Endothelial cell of umbilical vein (primary cell): Measurements from ENCODE around the gene WNT6. TPM values are rescaled to one million over a fixed set of nuclear protein-coding genes. Genes with fewer than 3 reads are reported as not detected.

ENCODE experiments used
- BruUV-seq: library from RNA; stranded (reverse); fragments of 400-500 nt; replicated peaks from 2 replicates; lab custom pipeline; 2021; lab: Mats Ljungman, UMichigan
- CTCF ChIA-PET: fragments of 300-600, 350-600 bp; sonication (Branson Sonifier 250); formaldehyde crosslinking; loops from one replicate; lab custom pipeline; 2021; ENCODE audit warnings: antibody characterized with exemption, inconsistent platforms; lab: Charles Lee
- POLR2A ChIA-PET: fragments of 300-600, 350-600 bp; sonication (Branson Sonifier 250); formaldehyde crosslinking; loops from one replicate; lab custom pipeline; 2021; ENCODE audit warnings: antibody characterized with exemption, inconsistent platforms; lab: Charles Lee
- DNase-seq: peaks from one replicate; pipeline ENCODE4 v3.0.0-alpha.2; 2011; ENCODE audit warnings: low read depth, low spot score
- FAIRE-seq: peaks from 2 replicates; lab custom pipeline; 2011; peaks lifted over from hg19 to GRCh38; lab: Jason Lieb, UNC
- H2AFZ ChIP-seq: 2 replicates; pipeline ENCODE4 v1.6.0; 2012; ENCODE audit warnings: low read depth, low read length, control low read depth, inconsistent platforms
- H3K27ac ChIP-seq: 2 replicates; pipeline ENCODE4 v1.5.1; 2011; ENCODE audit warnings: low read depth, mild to moderate bottlenecking, control low read depth, low read length, moderate library complexity; ENCODE audit not compliant: insufficient read depth
- H3K27me3 ChIP-seq, 2 experiments: 2 replicates each; pipeline versions ENCODE4 v1.6.0 to v1.6.1; 2011; ENCODE audit warnings: low read length in 2 of 2, mixed read lengths in 1 of 2; ENCODE audit not compliant: control insufficient read depth in 2 of 2, insufficient read depth in 2 of 2
- H3K36me3 ChIP-seq, 2 experiments: 2 replicates in 1 of 2; 3 replicates in 1 of 2; pipeline ENCODE4 v1.5.1; 2011; ENCODE audit warnings: low read length in 2 of 2, mild to moderate bottlenecking in 1 of 2, moderate library complexity in 1 of 2; ENCODE audit not compliant: control insufficient read depth in 2 of 2, insufficient read depth in 2 of 2; ENCODE audit errors: extremely low read depth in 1 of 2
- H3K4me1 ChIP-seq: 3 replicates; pipeline ENCODE4 v1.5.1; 2011; ENCODE audit warnings: mild to moderate bottlenecking, low read length; ENCODE audit not compliant: control insufficient read depth, insufficient read depth; ENCODE audit errors: extremely low read depth
- H3K4me2 ChIP-seq: 2 replicates; pipeline ENCODE4 v1.6.1; 2011; ENCODE audit warnings: low read length, control low read depth, mixed read lengths; ENCODE audit not compliant: insufficient read depth
- H3K4me3 ChIP-seq, 3 experiments: fragments of 200-600 bp in 1 of 3; sonication (generic), shearing (Covaris generic) in 1 of 3; replicated peaks in 1 of 3; 2 replicates each; pipeline ENCODE4 v1.5.1; 2011 to 2016; ENCODE audit warnings: control low read depth in 3 of 3, low read length in 3 of 3, mild to moderate bottlenecking in 2 of 3, inconsistent platforms in 1 of 3, low read depth in 1 of 3, moderate library complexity in 1 of 3; ENCODE audit not compliant: insufficient read depth in 1 of 3
- H3K79me2 ChIP-seq: 2 replicates; pipeline ENCODE4 v1.6.0; 2012; ENCODE audit warnings: low read length, inconsistent platforms; ENCODE audit not compliant: control insufficient read depth, insufficient read depth
- H3K9ac ChIP-seq: replicated peaks from 2 replicates; pipeline ENCODE3; 2011; ENCODE audit warnings: low read length, control low read depth; ENCODE audit not compliant: insufficient read depth; ENCODE audit errors: extremely low read depth
- H3K9me1 ChIP-seq: replicated peaks from 3 replicates; pipeline ENCODE4 v1.6.0; 2011; ENCODE audit warnings: mild to moderate bottlenecking, low read length; ENCODE audit not compliant: control insufficient read depth, insufficient read depth; ENCODE audit errors: extremely low read depth
- H3K9me3 ChIP-seq: replicated peaks from 2 replicates; pipeline ENCODE4 v1.5.1; 2012; ENCODE audit warnings: low read length, inconsistent platforms; ENCODE audit not compliant: control insufficient read depth, insufficient read depth
- H4K20me1 ChIP-seq: replicated peaks from 2 replicates; pipeline ENCODE3; 2011; ENCODE audit warnings: mild to moderate bottlenecking, low read length; ENCODE audit not compliant: control insufficient read depth, insufficient read depth; ENCODE audit errors: extremely low read depth
- EZH2 ChIP-seq: IDR thresholded peaks from 2 replicates; pipeline ENCODE4 v1.6.1; 2012; ENCODE audit warnings: borderline replicate concordance, low read depth, mild to moderate bottlenecking, moderate library complexity, low read length, inconsistent platforms; ENCODE audit not compliant: severe bottlenecking
- FOS ChIP-seq: IDR thresholded peaks from 2 replicates; pipeline ENCODE4 v1.6.1; 2011; ENCODE audit warnings: mild to moderate bottlenecking, low read length, moderate library complexity, borderline replicate concordance; ENCODE audit not compliant: insufficient read depth
- GATA2 ChIP-seq: IDR thresholded peaks from 2 replicates; pipeline ENCODE4 v1.7.0; 2011; ENCODE audit warnings: low read depth, mild to moderate bottlenecking, moderate library complexity, mixed read lengths, low read length; ENCODE audit not compliant: insufficient read length, insufficient read depth
- JUN ChIP-seq: IDR thresholded peaks from 2 replicates; pipeline ENCODE4 v1.6.1; 2011; ENCODE audit warnings: borderline replicate concordance, low read depth; ENCODE audit not compliant: insufficient read length, insufficient read depth
- MYC ChIP-seq: IDR thresholded peaks from one replicate; pipeline ENCODE4 v1.6.1; 2011; ENCODE audit warnings: mild to moderate bottlenecking, low read depth, low read length
- POLR2A ChIP-seq: IDR thresholded peaks from 2 replicates; pipeline ENCODE4 v1.6.1; 2012; ENCODE audit warnings: low read depth, mild to moderate bottlenecking, control low read depth, low read length
- POLR2AphosphoS5 ChIP-seq: IDR thresholded peaks from 2 replicates; pipeline ENCODE4 v1.6.1; 2012; ENCODE audit warnings: low read depth, mild to moderate bottlenecking, control low read depth, low read length, moderate library complexity; ENCODE audit not compliant: insufficient read depth
- dilution Hi-C: fragments of 300-500 bp; cut with MboI; formaldehyde crosslinking; loops from one replicate; pipeline ENCODE4 v1.15.0; 2019; ENCODE audit warnings: low sequenced_read_pairs; ENCODE audit not compliant: extremely low pct_ligation_motif_present
- intact Hi-C: fragments of 100-400 bp; cut with micrococcal nuclease; formaldehyde crosslinking; loops from one replicate; pipeline ENCODE4 v1.10.0; 2022
- polyA plus RNA-seq, 4 experiments: library from polyadenylated mRNA; depleted of rRNA in 3 of 4; stranded (reverse) in 3 of 4; unstranded in 1 of 4; fragments of >200 nt; gene quantifications; 2 replicates each; pipeline versions ENCODE4 v1.2.1 to v1.2.3, GENCODE V29; 2011 to 2012; ENCODE audit warnings: missing spikeins in 1 of 4
- total RNA-seq: library from RNA; stranded (reverse); gene quantifications from 2 replicates; pipeline ENCODE4 v1.2.3, GENCODE V29; 2021
- TF ChIP-seq, protein P1 (sequence below): IDR thresholded peaks from 2 replicates; pipeline ENCODE4 v1.6.1; 2011; ENCODE audit not compliant: insufficient read depth, insufficient read length
- TF ChIP-seq, protein P2 (sequence below), 2 donors: IDR thresholded peaks; 1 replicate in 1 of 2; 2 replicates in 1 of 2; pipeline ENCODE4 v1.5.1; 2011; ENCODE audit warnings: low read length in 2 of 2, mild to moderate bottlenecking in 2 of 2, moderate library complexity in 2 of 2, control low read depth in 1 of 2, inconsistent platforms in 1 of 2, low read depth in 1 of 2; ENCODE audit not compliant: insufficient read depth in 1 of 2; ENCODE audit errors: extremely low read depth in 1 of 2

Gene WNT6
- total and polyA plus RNA-seq, 2 donors (not counting 3 experiments of a cell fraction or from before 2014, with no cell fraction given): not detected

GRCh38 chr2:218814540-218815243 is 44.9 kb upstream of the WNT6 start:
- peaks cover 0 to 2% of the 10 kb centered on the region in 2 experiments for H3K27me3 ChIP-seq
- DNase-seq (no peak), FAIRE-seq (no peak)
- dilution Hi-C loops (no loop called here), intact Hi-C loops (no loop called here)
- no peak overlapping the region for H3K4me2 ChIP-seq
- H3K4me1 ChIP-seq: no peaks in the 10 kb centered on the region
- BruUV-seq: no TSS peak
- H3K36me3 ChIP-seq: peaks cover 0 to 7% of the 10 kb centered on the region in 2 experiments
- H3K4me3 ChIP-seq: no peak overlapping the region
- TF ChIP-seq, protein P1, sequence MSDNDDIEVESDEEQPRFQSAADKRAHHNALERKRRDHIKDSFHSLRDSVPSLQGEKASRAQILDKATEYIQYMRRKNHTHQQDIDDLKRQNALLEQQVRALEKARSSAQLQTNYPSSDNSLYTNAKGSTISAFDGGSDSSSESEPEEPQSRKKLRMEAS: no peak
- TF ChIP-seq GATA2: no peak
- no peak for TF ChIP-seq EZH2
- no peak for TF ChIP-seq POLR2AphosphoS5
- no peak for TF ChIP-seq FOS
- TF ChIP-seq, protein P2, sequence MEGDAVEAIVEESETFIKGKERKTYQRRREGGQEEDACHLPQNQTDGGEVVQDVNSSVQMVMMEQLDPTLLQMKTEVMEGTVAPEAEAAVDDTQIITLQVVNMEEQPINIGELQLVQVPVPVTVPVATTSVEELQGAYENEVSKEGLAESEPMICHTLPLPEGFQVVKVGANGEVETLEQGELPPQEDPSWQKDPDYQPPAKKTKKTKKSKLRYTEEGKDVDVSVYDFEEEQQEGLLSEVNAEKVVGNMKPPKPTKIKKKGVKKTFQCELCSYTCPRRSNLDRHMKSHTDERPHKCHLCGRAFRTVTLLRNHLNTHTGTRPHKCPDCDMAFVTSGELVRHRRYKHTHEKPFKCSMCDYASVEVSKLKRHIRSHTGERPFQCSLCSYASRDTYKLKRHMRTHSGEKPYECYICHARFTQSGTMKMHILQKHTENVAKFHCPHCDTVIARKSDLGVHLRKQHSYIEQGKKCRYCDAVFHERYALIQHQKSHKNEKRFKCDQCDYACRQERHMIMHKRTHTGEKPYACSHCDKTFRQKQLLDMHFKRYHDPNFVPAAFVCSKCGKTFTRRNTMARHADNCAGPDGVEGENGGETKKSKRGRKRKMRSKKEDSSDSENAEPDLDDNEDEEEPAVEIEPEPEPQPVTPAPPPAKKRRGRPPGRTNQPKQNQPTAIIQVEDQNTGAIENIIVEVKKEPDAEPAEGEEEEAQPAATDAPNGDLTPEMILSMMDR (IDR thresholded peaks at IDR 0.05; ENCODE audit: extremely low read depth in 1 of 2, insufficient read depth in 1 of 2, low read depth in 1 of 2, low read length in 2 of 2): no peak
- TF ChIP-seq JUN: no peak
- TF ChIP-seq POLR2A: no peak
- TF ChIP-seq MYC: no peak
- no peak overlapping the region for H2AFZ ChIP-seq
- H4K20me1 ChIP-seq: no peaks in the 10 kb centered on the region
- H3K9me3 ChIP-seq: no peaks in the 10 kb centered on the region
- ChIA-PET CTCF (interaction anchor here (0.6 to 3.3 kb wide), 2 partner anchors 33 to 699 kb away, joined by 3 to 20 read pairs; no protein-coding TSS in a partner anchor), POLR2A (no interaction called here)
- no peaks in the 10 kb centered on the region for H3K79me2 ChIP-seq
- no peaks in the 10 kb centered on the region for H3K9me1 ChIP-seq
- H3K9ac ChIP-seq: no peak overlapping the region
- no peak overlapping the region for H3K27ac ChIP-seq
